T follicular helper cell (primary cell): ENCODE results near the gene TKT.
"Not testable (repeated sequence)": the region's sequence is repeated elsewhere in the genome, so short reads cannot be mapped to it uniquely, and the experiment has no call there.

Source experiments
- DNase-seq: peaks from one replicate; pipeline ENCODE4 v3.0.0-alpha.2; 2020; ENCODE audit warnings: low read depth
- total RNA-seq, 2 experiments: gene quantifications; one replicate each; lab custom pipeline; 2026; lab: John Stamatoyannopoulos, UW

The TKT gene, protein sequence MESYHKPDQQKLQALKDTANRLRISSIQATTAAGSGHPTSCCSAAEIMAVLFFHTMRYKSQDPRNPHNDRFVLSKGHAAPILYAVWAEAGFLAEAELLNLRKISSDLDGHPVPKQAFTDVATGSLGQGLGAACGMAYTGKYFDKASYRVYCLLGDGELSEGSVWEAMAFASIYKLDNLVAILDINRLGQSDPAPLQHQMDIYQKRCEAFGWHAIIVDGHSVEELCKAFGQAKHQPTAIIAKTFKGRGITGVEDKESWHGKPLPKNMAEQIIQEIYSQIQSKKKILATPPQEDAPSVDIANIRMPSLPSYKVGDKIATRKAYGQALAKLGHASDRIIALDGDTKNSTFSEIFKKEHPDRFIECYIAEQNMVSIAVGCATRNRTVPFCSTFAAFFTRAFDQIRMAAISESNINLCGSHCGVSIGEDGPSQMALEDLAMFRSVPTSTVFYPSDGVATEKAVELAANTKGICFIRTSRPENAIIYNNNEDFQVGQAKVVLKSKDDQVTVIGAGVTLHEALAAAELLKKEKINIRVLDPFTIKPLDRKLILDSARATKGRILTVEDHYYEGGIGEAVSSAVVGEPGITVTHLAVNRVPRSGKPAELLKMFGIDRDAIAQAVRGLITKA
- total RNA-seq, result 156 to 260 reads per million in 2 experiments

DNA sequence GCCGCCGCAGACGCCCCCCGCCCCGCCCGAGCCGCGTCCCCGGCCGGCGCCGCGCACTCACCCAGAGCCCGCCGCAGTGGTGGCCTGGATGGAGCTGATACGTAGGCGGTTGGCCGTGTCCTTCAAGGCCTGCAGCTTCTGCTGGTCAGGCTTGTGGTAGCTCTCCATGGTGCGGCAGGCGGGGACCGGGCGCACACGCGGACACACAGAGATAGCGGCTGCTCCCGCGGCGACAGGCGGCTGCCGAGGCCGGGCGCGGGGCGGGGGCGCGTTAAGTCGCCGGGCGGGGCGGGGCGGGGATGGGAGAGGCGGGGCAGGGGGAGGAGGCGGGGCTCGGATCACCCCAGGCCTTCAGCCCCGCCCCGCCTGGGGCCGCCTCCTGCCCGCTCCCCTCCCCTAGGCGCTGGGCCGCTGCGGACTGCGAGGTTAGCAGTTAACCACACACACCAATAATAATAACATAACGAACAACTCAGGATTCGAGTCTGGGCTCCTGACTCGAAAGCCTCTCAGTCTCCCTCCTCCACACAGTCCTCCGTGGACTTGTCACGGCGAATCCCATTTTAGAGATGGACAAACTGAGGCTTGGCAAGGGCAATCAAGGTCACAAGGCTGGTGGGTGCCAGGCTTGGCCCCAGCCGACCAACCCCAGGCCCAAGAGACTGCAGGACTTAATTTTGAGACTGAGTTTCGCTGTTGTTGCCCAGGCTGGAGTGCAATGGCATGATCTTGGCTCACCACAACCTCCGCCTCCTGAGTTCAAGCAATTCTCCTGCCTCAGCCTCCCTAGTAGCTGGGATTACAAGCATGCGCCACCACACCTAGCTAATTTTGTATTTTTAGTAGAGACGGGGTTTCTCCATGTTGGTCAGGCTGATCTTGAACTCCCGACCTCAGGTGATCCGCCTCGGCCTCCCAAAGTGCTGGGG, at the start of gene TKT:
Gene TKT, minus strand, starts transcription at position 248 of the 929 bp plus-strand sequence. Its CDS starts 80 bp downstream, at position 168.
- DNase-seq, result peak; percentile 70

DNA sequence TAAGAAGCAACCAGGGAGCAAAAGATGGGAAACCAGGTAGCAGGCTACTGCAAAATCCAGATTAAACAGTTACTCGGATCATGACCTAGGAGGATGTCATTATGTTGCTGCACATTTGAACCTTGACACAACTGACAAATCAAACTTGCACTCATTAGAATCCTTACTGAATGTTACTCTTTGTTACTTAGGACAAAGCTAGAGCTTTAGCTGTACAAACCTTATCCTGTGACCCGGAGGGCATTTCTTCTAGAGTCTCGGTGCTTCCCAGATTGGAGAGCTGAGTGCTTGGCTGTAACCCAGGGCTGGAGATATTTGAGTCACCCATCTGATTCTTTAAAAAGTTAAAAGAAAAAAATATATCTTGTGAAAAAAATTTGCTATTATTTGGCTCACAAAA, 48.1 kb upstream of the TKT start:
- no peak for DNase-seq

DNA sequence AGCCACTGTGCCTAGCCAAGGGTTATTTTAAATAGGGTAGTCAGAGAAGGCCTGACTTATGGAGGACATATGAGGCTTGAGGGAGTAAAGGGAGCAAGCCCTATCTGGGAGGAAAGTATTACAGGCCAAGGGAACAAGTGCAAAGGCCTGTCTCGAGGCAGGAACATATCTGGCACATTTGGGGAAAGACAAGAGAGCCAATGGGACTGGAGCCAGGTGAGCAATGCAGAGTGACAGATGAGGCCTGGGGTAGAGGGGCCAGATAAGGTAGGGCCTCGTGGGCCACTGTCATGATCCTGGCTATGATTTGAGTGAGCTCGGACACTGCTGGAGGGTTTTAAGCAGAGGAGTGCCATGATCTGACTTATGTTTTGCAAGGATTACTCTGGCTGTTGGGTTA, 47.7 kb upstream of the TKT start:
- DNase-seq, result no peak

DNA sequence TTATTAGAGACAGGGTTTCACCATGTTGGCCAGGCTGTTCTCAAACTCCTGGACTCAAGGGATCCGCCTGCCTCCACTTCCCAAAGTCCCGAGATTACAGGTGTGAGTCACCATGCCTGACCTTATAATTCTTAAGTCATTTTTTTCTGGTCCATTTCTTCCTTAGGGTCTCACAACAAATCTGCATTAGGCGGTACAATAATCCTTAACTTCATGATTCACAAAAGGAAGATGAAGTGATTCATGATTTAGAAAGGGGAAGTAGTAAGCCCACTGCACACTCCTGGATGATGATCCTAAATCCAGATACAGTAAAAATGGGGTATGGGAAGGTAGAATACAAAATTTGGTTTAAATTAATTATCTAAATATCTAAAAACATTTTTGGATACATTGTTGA, 45.0 kb upstream of the TKT start:
- no peak for DNase-seq

DNA sequence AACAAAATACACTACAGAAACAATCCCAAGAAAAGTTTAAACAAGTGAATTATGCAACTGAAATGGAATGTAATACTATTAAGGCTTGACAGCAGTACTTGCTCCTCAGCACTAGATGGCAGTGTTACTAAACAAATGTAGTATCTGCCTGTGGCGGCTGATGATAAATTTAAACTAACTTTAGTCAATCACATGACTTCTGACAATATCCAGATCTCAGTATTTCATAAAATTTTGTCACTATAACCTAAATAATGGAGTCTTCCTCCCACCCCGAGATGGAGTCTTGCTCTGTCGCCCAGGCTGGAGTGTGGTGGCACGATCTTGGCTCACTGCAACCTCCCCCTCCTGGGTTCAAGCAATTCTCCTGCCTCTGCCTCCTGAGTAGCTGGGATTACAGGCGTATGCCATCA, 43.8 kb upstream of the TKT start:
- not testable (repeated sequence) for DNase-seq

DNA sequence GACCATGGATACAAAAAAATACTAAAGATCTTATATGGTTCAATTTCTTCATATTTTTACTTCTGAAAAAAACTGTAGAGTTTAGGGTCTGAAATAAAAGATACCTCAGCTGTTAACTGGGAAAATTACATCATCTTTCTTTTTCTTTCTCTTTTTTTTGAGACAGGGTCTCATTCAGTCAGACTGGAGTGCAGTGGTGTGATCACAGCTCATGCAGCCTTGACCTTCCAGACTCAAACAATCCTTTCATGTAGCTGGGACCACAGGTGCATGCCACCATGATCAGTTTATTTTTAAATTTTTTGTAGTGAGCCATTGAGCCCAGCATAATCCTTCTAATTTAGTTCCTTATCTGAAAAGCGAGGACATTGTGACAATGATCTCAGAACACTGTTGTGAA, 39.6 kb upstream of the TKT start:
- no peak for DNase-seq

DNA sequence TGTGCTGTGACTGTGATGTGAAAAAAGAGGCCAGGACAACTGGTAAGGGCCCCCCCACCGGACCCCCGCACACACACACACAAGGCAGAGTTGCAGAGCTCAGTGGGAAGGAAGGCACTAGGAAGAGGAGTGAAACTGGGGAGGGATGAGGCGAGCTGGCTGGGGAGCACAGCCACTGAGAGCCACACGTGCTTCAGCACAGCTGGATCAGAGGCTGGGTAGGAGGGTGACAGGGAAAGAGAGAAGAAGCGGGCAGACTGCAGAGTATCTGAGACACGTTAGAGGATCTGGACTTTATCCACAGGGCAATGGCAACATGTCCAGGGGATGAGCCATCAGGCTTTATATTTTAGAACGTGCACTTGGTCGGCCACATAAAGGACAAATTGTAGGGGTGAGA, 38.0 kb upstream of the TKT start:
- DNase-seq, result no peak

DNA sequence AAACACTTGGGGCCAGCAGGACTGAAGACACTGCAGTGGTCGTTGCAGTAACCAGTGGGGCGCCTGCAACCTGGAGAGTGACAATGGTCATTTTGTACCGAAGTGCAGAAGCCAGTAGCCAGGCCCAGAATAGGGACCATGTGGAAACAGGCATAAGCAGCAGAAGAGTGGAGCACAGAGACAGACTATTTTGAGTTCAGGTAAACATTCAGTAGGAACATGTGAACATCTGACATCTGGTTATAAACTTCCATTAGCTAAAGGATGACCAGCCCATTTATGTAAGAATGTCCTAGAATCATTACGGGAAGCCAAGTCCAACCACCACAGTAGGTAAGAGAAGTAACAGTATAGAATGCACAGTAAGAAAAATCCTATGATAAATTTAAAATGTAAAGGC, 32.4 kb upstream of the TKT start:
- no peak for DNase-seq

DNA sequence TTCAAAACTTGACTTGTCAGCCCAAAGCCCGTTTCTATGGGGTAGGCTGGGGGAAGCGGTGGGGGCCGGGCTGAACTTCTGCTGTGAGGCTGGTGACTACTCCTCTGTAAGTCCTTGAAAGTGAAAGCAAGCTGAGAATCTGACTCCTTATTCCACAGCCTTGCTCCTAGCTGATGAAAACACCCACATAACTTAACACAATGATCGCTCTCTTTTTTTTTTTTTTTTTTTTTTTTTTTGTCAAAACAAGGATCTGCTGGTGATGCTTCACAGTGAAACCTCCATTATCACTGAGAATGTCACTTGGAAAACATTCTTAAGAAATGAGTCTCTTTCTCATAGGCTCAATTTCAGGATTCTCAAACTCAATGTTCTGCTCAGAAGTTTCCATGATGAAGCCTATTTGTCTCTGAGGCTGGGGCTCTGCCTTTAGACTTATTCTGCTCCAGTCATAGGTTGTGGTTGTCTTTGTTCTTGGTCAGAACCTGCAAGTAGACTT, 31.4 kb upstream of the TKT start:
- no peak for DNase-seq

DNA sequence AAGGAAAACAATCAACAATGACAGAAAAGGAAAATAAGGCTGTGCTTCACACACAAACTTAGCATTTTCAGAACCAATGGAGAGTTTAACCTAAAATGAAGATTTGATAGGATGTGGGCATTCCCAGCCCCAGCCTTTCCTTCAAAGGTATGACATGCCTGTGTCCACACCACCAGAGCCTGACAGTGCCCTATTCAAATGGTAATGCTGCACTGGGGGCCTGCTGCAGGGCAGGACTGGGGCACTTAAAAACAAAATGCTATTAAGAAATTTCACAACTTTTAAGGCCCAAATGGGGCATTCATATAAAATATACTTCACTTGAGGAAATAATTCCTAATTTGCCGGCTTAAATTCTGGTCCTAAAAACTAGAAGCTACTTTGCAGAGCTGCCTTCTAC, 30.9 kb upstream of the TKT start:
- DNase-seq, result no peak

DNA sequence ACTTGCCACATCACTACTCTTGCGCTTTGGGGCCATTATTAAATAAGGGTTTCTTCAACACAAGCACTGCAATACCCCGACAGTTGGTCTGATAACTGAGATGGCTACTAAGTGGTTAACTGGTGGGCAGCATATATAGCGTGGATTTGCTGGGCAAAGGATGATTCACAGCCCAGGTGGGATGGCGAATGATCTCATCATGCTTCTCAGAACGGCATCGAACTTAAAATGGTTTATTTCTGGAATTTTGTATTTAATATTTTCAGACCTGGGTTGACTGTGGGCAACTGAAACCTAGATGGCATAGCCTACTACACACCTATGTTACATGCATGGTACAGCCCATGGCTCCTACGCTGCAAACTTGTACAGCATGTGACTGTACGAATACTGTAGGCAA, 26.8 kb upstream of the TKT start:
- no peak for DNase-seq

DNA sequence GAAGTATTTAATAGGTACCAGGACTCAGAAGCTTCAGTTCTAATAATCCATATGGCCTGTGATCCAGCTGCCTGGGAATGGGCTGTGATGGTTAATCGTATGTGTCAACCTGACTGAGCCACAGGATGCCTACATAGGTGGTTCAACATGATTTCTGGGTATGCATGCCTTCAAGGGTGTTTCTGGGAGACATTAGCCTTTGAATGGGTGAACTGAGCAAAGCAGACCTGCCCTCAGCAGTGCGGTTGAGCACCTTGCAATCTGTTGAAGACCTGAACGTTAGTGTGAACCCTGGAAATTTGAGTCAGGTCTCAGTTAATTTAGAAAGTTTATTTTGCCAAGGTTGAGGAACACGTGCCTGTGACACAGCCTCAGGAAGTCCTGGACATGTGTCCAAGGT, 22.8 kb upstream of the TKT start:
- DNase-seq, result no peak

DNA sequence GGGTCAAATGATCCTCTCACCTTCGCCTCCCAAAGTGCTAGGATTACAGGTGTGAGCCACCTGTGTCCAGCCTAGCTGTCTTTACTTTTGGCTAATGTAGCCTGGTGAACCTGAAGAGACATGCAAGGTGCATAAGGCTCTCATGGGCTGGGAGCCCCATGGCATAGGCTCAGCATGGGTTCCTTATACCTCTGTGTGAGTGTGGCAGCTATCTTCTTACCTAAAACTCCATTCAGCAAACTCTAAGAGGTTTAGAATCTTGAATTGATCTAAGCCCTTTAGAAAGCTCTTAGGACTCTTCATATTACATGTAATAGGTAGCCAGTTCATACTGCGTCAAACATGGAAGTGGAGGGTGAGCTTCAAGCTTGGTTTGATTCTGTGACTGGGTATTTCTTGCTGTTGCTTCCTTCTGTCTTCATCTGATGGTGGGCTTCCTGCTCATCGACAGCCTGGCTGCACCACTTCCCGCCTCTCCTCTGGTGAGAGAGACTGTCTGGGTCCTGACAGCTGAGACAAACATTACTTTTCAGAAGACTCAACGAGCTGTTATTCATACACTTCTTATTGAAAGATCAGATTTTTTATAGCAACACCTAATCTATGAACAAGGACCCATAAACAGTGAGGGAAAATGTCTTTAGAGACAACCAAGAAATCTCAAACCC, 19.2 kb upstream of the TKT start:
- DNase-seq, result no peak

DNA sequence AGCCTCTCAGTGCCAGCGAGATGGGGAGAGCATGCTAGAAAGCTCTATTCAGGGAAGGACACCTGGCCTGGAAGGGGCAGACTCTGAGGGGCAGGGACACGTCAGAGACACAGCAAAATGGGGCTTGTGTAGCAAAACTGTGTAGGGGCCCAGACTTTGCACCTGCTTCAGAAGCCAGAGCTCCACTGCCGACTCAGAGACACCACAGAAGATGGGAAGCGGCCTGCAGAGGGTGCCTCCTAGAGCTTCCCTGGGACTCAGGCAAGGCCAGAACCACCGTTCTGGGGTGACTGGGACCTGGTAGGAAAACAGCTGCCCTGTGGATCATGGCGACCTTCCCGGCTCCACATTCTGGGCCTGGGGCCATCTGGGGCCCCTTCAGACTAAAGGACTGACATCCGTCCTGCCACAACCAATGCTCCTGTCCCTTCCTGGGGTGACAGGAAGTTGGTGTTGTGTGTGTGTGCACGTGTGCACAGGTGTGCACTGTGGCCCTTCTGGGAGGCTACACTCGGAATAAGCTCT, 17.4 kb upstream of the TKT start:
- no peak for DNase-seq

DNA sequence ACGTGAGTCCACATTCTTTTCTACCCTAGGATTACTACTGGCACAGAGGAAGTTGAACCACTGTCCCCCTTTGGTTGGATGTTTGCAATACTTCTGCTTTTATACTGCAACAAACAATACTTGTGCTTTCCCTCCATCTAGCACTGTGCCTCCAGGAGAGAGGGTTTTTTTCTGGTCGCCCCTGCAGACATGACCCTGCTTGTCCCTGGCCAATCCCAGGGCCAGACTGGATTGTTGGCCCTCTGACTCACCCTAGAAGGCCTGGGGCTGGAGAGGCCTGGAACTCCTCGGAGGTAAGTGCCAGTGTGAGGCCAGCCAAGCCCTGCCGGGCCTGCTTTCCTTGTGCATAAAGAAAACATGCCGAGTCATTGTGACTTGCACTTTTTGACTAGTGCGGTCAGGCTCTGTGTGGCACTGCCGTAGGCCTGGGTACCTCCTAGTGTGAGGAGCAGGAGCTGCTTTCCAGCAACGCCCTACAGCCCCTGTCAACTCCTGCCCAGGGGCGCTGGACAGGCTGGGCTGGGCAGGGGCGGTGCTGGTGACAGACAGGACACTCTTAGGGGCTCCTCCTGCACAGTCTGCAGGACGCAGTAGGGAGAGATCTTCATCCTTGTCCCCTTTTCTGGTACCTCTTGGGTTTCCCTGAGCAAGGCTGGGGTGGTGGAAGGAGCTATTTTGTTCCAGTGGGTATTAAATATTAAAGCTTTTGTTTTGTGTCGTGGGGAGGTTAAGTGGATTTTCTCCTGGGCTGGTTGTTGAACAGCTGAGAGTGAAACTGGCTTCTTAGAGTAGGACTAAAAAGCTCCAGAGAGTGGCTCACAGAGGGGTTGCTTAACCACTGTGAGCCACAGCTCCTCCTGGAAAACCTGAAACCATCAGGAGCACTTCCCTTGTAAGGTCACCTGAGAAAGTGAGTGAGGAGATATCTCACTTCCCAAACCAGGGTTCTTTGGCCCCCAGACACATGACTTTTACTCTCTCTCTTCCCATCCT, 14.4 kb upstream of the TKT start:
- no peak for DNase-seq

DNA sequence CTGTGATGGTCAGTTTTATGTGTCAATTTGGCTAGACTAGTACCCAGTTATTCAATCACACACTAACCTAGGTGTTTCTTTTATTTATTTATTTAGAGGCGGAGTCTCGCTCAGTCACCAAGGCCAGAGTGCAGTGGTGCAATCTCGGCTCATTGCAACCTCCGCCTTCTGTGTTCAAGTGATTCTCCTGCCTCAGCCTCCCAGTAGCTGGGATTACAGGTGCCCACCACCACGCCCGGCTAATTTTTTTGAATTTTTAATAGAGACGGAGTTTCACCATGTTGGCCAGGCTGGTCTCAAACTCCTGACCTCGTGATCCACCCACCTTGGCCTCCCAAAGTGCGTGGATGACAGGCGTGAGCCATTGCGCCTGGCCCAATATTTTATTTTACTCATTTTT, 13.4 kb upstream of the TKT start:
- DNase-seq, result not testable (repeated sequence)

DNA sequence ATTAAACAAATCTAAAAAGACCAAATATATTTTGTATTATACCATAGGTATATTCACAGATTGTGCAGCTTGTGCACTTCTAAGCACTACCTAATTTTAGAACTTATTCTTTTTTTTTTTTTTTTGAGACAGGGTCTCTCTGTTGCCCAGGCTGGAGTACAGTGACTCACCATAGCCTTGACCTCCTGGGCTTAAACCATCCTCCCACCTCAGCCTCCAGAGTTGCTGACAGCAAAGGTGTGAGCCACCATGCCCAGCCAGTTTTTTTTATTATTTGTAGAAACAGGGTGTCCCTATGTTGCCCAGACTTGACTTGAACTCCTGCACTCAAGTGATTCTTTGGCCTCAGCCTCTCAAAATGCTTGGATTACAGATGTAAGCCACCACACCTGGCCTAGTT, 11.9 kb upstream of the TKT start:
- DNase-seq, result no peak

DNA sequence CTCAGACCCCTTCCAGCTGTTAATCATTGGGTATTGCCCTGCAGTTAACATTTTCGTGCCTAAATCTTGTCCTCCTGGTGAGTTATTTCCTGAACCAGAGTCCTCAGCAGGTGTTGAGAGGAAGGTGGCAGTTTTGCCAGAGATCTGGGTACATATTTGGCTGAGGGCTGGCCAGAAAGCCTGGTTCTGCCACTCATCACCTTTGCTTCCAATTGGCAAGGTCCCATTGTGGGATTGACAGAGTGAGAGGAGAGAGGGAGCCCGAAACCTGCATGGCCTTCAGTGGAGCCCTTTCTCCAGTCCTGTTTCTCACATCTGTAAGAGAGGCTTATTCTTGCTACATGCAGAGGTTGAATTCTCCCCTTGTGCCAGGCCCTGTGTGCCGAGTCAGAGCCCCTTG, 8.9 kb upstream of the TKT start:
- no peak for DNase-seq

DNA sequence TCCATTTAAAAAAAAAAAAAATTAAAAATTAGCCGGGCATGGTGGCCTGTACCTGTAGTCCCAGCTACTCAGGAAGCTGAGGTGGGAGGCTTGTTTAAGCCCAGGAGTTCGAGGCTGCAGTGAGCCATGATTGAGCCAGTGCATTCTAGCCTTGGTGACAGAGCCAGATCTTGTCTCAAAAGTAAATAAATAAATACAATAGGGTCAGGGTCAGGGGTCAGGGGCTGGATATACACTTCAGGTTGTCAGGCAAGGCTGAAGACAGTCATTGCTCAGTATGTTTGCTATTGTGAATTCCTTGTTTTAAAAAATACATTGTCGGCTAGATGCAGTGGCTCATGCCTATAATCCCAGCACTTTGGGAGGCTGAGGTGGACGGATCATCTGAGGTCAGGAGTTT, 8.1 kb upstream of the TKT start:
- DNase-seq, result no peak

DNA sequence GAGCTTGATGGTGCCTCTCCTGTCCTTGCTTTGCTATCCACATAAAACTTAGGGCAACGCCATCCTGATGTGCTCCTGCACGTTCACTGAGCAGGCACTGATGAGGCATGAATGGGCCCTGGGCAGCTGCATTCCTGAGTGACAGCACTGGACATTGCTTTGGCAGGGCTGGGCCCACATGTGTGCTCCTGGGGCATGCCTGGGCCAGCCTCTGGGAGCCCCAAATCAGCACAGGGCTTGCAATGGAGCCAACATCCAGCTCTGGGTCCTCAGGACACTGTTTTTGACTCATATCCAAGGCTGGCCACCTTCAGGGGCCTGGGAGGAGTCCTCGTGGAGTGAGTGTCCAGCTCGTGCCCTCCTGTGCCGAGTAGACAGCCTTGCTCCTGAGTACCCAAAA, 5.9 kb upstream of the TKT start:
- DNase-seq, result no peak
